ENCODE results near the gene LGALS12. TPM values are rescaled to one million over a fixed set of nuclear protein-coding genes. Genes with fewer than 3 reads are reported as not detected.

Gene LGALS12
- total RNA-seq, 1 donor, result not detected

GRCh38 chr11:63508745-63509144, 2.9 kb downstream of the LGALS12 start:
- TF ChIP-seq, protein P1, sequence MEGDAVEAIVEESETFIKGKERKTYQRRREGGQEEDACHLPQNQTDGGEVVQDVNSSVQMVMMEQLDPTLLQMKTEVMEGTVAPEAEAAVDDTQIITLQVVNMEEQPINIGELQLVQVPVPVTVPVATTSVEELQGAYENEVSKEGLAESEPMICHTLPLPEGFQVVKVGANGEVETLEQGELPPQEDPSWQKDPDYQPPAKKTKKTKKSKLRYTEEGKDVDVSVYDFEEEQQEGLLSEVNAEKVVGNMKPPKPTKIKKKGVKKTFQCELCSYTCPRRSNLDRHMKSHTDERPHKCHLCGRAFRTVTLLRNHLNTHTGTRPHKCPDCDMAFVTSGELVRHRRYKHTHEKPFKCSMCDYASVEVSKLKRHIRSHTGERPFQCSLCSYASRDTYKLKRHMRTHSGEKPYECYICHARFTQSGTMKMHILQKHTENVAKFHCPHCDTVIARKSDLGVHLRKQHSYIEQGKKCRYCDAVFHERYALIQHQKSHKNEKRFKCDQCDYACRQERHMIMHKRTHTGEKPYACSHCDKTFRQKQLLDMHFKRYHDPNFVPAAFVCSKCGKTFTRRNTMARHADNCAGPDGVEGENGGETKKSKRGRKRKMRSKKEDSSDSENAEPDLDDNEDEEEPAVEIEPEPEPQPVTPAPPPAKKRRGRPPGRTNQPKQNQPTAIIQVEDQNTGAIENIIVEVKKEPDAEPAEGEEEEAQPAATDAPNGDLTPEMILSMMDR (IDR thresholded peaks at IDR 0.05; ENCODE audit: insufficient read depth, low read depth, low read length), result no peak
- H3K4me3 ChIP-seq (ENCODE audit: low read depth, low read length), result no peak overlapping the region
- no peak for DNase-seq (ENCODE audit: low read depth)

DNA sequence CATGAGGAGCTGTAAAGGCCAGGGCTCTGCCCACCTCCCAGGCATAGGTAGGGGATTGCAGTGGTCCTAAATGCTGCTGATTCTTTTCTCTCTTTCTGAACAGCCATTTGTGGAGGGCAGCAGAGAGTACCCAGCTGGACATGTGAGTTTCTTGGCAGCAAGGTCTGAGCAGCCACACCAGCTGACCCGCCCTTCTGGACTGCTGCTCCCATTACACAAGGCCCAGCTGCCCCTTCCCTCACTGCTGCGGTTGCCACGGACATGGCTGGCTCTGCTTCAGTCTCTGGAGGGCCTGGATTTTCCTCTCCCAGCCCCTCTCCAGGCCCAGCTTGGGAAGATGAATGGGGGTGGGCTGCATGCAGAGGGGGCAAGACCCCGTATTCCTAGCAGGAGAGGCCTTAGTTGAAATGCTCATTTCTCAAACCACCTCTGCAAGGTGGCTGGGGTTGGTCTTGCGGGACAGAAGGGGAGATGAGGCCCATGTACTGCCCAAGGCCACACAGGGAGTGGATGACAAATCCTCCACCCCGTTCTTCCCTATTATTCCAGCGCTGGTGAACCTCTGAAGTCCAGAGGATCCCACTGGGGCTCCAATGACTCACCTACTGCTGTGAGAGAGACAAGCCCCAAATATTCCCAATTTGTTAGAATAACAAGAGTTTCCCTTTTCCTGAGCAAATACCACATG, 4.6 kb downstream of the LGALS12 start:
- H3K4me3 ChIP-seq (ENCODE audit: low read depth, low read length), result no peak overlapping the region
- TF ChIP-seq, protein P1 (IDR thresholded peaks at IDR 0.05; ENCODE audit: insufficient read depth, low read depth, low read length), result no peak
- DNase-seq (ENCODE audit: low read depth), result peak; percentile 83

GRCh38 chr11:63511048-63511748, 5.3 kb downstream of the LGALS12 start:
- DNase-seq (ENCODE audit: low read depth), result no peak
- no peak overlapping the region for H3K4me3 ChIP-seq (ENCODE audit: low read depth, low read length)
- TF ChIP-seq, protein P1 (IDR thresholded peaks at IDR 0.05; ENCODE audit: insufficient read depth, low read depth, low read length), result no peak

GRCh38 chr11:63512816-63513215, 6.9 kb downstream of the LGALS12 start:
- TF ChIP-seq, protein P1 (IDR thresholded peaks at IDR 0.05; ENCODE audit: insufficient read depth, low read depth, low read length), result no peak
- no peak for DNase-seq (ENCODE audit: low read depth)
- H3K4me3 ChIP-seq (ENCODE audit: low read depth, low read length), result no peak overlapping the region

- TF ChIP-seq, protein P1 (IDR thresholded peaks at IDR 0.05; ENCODE audit: insufficient read depth, low read depth, low read length), result no peak
- H3K4me3 ChIP-seq (ENCODE audit: low read depth, low read length), result no peak overlapping the region
- DNase-seq (ENCODE audit: low read depth), result no peak
These were observed 10.2 kb downstream of the LGALS12 start for GRCh38 chr11:63516109-63516508.

- H3K4me3 ChIP-seq (ENCODE audit: low read depth, low read length), result no peak overlapping the region
- DNase-seq (ENCODE audit: low read depth), result no peak
- TF ChIP-seq, protein P1 (IDR thresholded peaks at IDR 0.05; ENCODE audit: insufficient read depth, low read depth, low read length), result no peak
These were observed 11.3 kb downstream of the LGALS12 start for GRCh38 chr11:63517156-63517555.
